GM23248 (cell line): Measurements from ENCODE around the gene RNU5D-1.

Experiments used
- EZH2 ChIP-seq: fragments of 200-600 bp; sonication (generic); IDR thresholded peaks from 2 replicates; pipeline ENCODE4 v1.6.1; 2018; ENCODE audit warnings: antibody characterized with exemption, mild to moderate bottlenecking; ENCODE audit not compliant: insufficient read depth, poor library complexity, severe bottlenecking
- EZH2phosphoT487 ChIP-seq: fragments of 200-600 bp; sonication (generic); IDR thresholded peaks from 2 replicates; pipeline ENCODE4 v1.6.1; 2018; ENCODE audit warnings: antibody characterized with exemption, moderate library complexity, mild to moderate bottlenecking, low read depth; ENCODE audit not compliant: insufficient read depth

DNA sequence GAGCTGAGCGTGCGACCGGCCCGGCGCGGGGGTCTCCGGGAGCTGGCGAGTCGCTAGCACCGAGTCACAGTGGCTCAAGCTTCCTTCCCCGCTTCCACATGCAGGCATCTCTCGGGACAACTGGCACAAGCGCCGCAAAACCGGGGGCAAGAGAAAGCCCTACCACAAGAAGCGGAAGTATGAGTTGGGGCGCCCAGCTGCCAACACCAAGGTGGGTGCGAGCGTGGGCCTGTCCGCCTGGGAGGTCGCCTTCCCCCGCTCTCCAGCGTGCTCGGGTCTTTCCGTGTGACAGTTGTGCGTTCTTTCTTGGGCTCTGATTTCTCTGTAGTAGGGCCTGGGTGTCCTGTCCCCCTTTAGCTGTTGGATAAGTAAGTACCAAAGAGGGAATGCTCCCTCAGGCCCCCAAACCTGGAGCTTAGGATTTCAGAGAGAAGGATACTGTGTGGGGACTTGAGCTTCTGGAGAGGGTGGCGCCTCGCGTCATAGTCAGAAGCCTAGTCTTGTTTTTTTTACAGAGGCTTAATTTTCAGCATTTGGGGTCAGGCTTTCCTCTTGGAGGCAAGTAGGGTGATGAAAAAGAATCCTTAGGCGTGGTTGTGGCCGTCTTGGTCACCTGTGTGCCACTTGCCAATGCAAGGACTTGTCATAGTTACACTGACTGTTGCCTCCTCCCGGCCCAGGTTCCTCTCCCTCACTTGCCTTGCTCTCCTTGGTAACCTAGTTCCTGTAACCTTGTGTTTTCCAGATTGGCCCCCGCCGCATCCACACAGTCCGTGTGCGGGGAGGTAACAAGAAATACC lies 45.2 kb upstream of the RNU5D-1 start:
- TF ChIP-seq EZH2: no peak
- TF ChIP-seq EZH2phosphoT487: no peak
